T-helper 9 cell (primary cell): ENCODE results near the gene RABGAP1L.
"Not testable (repeated sequence)": the region's sequence is repeated elsewhere in the genome, so short reads cannot be mapped to it uniquely, and the experiment has no call there.

ENCODE experiments used
- DNase-seq: peaks from one replicate; pipeline ENCODE4 v3.0.0-alpha.2; 2020
- total RNA-seq, 2 donors: gene quantifications; one replicate each; lab custom pipeline; 2026; lab: John Stamatoyannopoulos, UW

Gene RABGAP1L
- 154 to 245 reads per million in 2 donors for total RNA-seq

DNA sequence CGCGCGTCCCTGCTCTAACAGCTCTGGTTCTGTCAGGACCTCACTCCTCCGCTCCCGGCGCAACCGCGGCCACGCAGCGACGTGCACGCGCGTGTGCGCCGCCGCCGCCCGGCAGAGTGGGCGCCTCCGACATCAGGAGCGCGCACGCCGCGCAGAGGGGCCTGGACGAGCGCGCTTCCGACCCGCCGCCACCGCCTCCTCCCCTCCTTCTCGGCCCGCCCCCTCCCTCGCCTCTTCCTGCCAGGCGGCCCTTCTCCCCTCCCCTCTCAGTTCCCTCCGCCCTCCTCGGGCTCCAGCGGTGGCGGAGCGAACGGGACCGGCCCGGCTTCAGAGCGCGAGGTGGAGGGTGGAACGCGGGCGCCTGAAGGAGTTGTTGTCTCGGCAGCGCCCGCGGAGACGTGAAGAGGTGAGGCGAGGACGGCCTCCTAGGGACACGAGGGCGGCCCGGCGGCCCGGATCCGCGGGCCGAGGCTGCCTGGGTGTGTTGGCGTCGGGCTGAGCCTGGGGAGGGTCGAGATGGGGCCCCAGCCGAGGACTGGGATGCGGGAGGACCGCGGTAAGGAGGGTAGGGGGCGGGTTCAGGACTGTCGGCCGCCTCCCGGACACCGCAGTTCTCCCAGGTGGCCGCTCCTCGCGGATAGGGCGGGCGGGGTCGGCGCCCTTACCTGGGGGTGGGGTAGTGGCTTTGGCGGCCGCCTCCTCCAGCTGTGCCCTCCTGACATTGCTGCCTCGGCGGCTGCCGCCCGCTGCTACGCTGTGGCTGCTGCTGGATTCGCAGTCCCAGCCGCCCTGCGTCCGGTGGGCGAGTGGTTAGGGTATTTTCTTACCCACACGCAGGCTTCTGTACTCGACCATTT is at the start of gene RABGAP1L:
Gene RABGAP1L, plus strand, starts transcription at position 269 of the 857 bp plus-strand sequence.
- peak; percentile 91 for DNase-seq

DNA sequence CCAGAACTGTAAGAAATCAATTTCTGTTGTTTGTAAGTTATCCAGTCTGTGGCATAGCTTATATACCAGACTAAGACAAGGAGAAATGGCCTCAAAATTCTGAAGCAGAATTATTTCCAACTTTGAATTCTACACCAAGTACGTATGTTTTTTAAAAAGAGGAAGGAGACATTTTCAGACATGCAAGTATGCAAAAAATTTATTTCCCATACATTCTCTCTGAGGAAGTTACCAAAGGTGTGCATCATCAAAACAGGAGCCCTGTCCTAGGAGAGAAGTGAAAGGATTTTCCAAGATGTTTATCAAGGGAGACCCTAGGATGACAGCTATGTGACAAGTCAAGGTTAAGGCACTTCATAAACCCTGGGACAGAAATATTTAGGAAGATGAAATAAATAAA is 49.3 kb upstream of the RABGAP1L start:
- DNase-seq: no peak

DNA sequence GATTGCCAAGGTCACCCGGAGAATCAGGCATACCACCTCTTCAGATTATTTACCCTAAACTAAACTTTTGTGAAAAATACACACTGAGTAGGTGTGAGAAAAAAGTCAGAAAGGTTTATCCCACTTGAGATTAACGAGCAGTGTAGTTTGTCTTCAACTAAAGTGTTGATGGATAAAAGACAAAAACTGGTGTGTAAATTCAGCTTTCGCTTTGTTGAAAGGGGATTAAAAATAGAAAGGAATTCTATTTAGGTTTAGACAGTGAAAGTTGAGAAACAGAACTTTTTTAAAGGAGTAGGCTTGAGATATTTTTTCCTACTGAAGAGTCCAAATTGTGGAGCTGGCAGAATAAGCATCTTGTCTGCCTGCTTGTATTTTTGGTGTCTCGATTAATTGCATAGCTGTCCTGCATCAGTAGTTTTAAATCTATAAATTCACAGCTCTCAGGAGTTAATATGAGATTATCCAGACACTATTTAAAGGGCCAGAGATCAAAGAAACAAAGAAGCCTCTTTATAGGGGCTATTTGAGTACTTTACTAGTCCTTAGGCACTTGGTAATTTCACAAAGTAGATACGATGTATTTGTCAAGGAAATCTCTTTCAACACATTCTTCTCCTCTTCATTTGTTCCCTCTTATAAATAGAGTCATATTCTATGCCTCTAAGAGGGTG is 46.7 kb upstream of the RABGAP1L start:
- DNase-seq: no peak

DNA sequence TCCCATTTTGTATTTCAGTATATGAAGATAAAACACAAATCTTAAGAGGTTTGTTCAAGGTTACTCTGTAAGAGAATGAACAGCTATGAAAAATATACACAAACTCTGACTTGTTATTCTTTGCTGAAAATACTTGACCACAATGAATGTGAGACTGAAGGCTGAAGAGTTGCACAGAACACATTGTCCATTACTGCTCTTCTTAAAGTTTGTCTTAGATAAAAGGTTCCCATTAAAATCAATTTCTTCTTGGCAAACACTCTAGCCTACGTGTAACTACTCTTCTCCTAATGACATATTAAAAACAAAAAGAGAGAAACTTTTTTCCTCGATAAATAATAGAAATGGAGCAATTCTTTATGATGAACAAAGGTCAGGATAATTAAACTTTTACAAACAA is 45.2 kb upstream of the RABGAP1L start:
- DNase-seq: no peak

DNA sequence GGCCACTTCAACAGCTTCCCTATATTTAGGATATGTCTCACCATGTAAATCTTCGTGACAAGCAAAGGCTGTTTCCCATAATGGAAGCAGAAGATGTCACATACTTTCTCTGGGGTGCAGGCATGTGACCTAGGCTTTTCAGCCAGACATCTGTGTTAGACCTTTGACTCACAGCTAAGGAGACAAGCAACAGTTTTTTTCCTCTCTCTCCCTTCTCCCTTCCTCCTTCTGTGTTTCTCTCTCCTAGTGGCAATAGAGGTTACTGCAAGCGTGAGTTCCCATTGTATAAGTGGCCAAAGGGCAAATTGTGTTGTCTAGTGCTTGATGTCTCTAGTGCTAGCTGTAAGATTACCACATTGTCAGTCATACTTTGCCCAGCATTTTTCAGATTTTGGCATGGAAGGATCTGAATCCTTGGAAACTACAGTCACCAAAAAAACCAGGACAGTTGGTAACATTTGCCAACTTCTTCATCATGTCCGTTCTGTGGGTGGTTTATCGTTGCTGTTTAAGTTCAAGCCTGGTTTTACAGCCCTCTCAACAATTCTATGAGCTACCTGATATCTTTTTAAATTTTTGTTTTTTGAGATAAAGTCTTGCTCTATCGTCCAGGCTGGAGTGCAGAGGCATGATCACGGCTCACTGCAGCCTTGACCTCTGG is 44.4 kb upstream of the RABGAP1L start:
- DNase-seq: no peak

DNA sequence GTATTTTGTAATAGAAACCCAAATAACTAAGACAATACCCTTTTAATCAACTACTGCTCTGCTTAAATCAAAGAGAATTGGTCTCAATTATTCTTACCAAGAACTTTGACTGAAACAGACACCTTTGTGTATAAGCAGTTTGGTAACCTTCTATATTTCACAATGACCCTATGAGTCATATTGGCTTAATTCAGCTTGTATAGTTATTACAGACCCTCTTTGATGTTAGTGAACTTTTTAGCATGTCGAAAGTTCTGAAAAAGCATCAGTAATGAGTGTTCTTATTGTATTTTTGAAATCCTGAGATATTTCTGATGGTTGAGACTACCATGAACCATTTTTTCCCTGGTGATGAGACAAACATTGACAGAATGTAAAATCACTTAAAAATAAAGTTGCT is 43.3 kb upstream of the RABGAP1L start:
- no peak for DNase-seq

DNA sequence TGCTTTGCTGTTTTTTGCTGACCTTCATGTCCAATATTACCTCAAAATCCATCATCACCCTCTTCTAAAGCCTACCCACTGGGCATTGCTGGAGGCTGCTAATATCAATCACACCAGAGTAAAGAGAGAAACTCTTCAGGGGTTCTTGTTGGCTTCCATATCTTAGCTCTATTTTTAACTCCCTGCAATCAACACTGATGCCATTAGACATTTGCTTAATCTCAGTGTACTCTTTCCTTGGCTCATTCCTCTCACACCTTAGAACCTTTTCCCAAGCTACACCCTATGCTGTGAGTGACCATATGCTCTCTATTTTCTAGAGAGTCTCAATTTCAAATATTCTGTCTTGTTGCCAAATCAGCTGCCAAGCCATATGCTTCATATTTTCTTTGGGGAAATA is 40.6 kb upstream of the RABGAP1L start:
- no peak for DNase-seq

DNA sequence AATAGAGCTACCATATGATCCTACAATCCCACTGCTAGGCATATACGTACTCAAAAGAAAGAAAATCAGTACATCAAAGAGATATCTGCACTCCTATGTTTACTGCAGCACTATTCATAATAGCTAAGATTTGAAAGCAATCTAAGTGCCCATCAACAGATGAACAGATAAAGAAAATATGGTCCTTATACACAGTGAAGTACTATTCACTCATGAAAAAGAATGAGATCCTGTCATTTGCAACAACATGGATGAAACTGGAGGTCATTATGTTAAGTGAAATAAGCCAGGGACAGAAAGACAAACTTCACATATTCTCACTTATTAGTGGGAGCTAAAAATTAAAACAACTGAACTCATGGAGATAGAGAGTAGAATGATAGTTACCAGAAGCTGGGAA is 37.0 kb upstream of the RABGAP1L start:
- DNase-seq: not testable (repeated sequence)

DNA sequence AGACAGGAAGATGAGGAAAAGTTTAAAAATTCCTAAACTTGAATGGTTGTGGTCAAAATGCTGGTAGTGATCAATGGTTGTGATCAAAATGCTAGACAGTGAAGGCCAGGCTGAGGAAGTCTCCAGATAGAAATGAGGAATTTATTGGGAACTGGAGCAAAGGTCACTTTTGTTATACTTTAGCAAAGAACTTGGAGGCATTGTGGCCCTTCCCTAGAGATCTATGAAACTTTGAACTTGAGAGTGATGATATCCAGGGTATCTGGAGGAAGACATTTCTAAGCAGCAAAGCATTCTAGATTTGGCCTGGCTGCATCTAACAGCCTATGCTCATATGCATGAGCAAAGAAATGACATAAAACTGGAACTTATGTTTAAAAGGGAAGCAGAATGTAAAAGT is 35.5 kb upstream of the RABGAP1L start:
- DNase-seq: no peak

DNA sequence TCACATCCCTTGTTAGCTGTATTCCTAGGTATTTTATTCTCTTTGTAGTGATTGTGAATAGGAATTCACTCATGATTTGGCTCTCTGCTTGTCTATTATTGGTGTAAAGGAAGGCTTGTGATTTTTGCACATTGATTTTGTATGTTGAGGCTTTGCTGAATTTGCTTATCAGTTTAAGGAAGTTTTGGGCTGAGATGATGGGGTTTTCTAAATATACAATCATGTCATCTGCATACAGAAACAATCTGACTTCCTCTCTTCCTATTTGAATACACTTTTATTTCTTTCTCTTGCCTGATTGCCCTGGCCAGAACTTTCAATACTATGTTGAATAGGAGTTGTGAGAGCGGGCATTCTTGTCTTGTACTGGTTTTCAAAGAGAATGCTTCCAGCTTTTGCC is 32.1 kb upstream of the RABGAP1L start:
- DNase-seq: not testable (repeated sequence)

DNA sequence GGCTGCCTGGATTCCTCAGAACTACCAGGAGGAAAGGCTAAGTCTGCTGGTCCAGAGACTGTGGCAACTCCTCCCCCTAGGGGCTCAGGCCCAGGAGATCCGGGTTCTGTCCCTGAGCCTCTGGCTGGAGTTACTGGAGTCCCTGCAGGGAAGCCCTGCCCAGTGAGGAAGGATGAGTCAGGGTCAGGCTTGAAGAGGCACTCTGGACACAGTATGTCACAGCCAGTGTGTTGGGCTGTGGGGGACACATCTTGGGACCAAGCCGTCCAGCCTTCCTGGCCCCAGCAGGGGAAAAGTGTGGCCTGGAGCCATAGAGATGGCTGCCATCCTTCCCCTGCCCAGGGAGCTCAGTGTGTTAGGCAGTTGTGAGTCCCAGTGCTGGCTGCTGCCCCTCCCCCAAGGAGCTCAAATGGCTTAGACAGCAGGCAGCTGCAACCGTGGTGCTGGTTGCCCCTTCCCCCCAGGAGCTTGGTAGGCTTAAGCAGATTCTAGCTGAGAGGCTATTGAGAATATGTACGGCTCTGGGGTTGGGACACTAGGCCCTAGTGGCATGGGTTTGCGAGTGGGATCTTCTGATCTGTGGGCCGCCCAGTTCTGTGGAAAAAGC is 28.2 kb upstream of the RABGAP1L start:
- DNase-seq: no peak

DNA sequence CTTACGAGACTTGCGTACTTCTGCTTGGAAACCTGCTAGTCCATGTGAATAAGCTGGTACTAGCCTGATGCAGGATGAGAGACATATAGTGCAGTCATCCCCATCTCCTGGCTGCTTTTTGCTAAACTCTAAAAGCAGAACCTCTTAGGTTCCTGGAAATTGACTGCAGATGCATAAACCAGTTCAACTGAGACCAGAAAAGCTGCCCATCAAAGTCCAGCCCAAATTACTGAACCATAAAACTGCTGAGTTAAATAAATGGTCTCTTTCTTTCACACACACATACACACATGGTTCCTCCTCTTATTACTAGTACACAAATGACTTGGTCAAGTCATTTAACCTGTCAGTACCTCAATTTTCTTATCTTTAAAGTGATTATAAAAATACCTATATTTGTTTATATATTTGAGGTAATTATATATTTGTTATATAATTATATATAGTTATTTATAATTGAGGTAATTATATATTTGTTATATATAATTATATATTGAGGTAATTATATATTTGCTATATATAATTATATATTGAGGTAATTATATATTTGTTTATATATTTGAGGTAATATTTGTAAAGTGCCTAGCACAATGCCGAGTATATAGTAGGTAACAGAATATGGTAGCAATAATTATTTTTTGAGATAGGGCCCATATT is 25.2 kb upstream of the RABGAP1L start:
- DNase-seq: no peak

DNA sequence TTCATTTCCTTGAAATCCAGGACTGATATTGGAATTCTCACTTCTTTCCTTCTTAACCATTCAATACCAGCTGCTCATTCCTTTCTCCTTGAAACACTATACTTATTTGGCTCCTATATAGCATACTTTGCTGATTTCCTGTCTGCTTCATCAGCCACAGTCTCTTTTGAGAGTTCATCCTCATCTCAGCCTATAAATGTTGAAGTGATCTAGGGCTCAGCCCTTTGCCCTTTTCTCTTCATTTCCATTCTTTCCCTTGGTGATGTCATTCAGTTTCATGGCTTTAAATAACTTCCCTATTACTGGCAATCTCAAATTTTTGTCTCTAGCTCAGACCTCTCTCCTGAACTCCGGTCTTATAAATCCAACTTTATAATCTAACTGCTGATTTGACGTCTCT is 24.1 kb upstream of the RABGAP1L start:
- no peak for DNase-seq

DNA sequence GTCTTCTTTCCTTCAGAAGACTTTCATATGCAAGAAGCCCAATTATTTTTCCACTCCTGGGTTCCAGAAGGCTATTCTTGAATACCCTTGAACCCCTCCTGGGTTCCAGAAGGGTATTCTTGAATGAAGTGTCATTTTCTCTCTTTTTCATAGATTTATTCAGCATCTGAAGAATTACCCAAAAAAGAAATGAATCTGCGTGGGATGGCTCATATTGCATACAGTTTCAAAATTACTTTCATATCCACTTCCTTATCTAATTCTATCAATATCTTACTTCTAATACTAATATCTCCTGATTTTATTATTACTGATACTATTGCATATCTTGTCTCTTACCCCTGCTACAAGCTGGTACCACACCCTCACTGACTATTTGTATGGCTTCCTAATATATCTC is 22.6 kb upstream of the RABGAP1L start:
- DNase-seq: no peak

DNA sequence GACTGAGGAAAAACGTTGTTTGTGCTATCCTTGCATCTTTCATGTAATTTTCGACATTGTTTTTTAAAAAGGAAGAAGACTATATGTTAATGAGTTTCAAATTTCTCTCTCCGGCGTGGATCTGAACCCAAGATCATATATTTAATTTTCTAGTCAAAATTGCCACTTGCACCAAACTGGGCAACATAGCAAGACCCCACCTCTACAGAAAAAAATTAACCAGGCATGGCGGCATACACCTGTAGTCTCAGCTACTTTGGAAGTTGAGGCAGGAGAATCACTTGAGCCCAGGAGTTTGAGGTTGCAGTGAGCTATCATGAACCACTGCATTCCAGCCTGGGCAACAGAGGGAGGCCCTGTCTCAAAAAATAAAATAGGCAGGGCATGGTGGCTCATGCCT is 16.5 kb upstream of the RABGAP1L start:
- no peak for DNase-seq

DNA sequence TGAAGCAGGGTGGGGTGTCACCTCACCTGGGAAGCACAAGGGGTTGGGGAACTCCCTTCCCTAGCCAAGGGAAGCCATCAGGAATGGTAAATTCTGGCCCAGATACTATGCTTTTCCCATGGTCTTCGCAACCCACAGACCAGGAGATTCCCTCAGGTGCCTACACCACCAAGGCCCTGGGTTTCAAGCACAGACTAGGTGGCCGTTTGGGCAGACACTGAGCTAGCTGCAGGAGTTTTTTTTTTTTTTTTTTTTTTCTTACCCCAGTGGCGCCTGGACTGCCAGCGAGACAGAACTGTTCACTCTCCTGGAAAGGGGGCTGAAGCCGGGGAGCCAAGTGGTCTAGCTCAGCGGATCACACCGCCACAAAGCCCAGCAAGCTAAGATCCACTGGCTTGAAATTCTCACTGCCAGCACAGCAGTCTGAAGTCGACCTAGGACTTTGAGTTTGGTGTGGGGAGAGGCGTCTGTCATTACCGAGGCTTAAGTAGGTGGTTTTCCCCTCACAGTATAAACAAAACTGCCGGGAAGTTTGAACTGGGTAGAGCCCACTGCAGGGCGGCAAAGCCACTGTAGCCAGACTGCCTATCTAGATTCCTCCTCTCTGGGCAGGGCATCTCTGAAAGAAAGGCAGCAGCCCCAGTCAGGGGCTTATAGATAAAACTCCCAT is 15.5 kb upstream of the RABGAP1L start:
- not testable (repeated sequence) for DNase-seq

DNA sequence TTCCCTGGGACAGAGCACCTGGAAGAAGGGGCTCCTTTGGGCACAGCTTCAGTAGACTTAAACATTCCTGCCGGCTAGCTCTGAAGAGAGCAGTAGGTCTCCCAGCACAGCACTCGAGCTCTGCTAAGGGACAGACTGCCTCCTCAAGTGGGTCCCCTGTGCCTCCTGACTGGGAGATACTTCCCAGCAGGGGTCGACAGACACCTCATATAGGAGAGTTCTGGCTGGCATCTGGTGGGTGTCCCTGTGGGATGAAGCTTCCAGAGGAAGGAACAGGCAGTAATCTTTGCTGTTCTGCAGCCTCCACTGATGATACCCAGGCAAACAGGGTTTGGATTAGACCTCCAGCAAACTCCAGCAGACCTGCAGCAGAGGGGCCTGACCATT is 14.9 kb upstream of the RABGAP1L start:
- DNase-seq: not testable (repeated sequence)

DNA sequence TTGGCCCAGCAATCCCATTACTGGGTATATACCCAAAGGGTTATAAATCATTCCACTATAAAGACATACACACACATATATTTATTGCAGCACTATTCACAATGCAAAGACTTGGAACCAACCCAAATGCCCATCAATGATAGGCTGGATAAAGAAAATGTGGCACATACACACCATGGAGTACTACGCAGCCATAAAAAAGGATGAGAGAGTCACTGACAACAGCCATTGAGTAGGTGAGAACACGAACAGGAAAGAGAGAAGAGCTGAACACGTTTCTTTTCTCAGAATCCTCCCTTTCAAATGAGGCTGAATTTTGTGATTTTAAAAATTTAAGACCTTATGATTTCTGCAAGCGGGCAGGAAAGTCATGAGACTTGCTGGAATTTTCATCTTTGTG is 10.1 kb upstream of the RABGAP1L start:
- no peak for DNase-seq

DNA sequence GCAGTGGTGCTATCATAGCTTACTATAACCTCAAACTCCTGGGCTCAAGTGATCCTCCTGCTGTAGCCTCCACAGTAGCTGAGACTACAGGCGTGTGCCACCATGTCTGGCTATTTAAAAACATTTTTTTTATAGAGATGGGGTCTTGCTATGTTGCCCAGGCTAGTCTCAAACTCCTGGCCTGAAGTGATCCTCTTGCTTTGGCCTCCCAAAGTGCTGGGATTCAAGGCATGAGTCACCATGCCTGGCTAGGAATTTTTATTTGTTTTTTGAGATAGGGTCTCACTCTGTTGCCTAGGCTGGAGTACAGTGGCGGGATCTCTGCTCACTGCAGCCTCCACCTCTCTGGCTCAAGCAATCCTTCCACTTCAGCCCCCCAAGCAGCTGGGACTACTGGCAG is 8.8 kb upstream of the RABGAP1L start:
- no peak for DNase-seq

DNA sequence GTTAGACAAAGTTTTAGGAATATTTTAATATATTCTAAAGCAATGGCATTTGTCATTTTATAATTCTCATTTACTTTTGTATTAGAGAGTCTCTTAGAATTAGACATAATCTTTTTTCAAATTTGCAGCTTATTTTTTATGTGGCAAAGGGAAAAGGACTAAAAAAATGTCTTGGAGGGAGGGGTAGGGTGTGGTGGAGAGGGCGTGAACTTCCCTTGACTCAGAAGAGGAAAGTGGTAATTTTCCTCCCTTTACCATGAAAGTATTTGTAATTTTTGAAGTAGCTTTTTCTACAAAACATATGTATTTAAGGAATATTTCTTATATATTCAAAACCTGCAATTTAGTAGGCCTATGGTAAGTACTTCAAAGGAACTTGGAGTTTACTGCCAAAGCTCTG is 6.9 kb upstream of the RABGAP1L start:
- DNase-seq: no peak

DNA sequence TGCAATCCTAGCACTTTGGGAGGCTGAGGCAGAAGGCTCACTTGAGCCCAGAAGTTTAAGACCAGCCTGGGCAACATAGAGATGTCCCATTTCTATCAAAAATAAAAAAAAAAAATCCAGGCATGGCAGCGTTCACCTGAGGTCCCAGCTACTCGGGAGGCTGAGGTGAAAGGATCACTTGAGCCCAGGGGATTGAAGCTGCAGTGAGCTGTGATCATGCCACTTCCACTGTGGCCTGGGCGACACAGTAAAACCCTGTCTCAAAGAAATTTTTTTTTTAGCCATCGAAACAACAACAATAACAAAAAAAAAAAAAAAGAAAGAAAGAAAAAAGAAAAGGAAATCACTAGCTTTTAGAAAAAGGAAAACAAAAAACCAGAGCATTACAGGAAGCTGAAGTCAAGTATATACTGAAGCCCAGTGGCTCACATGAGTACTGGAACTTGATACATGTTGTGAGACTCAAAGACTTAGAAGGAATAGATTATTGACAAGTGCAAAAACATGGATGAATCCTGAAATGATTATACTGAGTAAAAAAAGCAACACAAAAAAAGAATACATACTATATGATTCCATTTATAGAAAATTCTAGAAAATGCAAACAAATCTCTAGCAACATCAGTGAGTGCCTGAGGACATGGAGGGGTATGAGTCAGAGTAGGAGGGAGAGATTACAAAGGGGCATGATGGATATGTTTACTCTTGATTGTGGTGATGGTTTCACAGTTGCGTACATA is 6.1 kb upstream of the RABGAP1L start:
- DNase-seq: no peak

DNA sequence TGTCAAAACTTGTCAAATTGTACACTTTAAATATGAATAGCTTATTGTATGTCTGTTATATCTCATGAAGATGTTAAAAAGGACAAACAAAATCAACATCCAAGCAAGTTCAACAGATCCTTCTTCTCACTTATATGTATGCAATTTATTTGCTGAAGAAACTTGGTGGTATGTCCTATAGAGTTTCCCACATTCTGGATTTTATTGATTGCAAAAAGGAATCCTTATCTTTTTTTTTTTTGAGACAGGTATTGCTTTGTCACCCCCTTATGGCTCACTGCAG is 5.6 kb upstream of the RABGAP1L start:
- no peak for DNase-seq
